Liver (tissue), 3 donors: ENCODE measurements around the gene LOXHD1.

Source experiments
- FOXA1 ChIP-seq: IDR thresholded peaks from 2 replicates; pipeline ENCODE4 v1.6.1; 2016; ENCODE audit warnings: antibody characterized with exemption
- REST ChIP-seq: IDR thresholded peaks from 2 replicates; pipeline ENCODE4 v1.6.1; 2016; ENCODE audit warnings: antibody characterized with exemption, mild to moderate bottlenecking
- SP1 ChIP-seq: IDR thresholded peaks from 2 replicates; pipeline ENCODE4 v1.6.1; 2018; ENCODE audit warnings: antibody characterized with exemption, mild to moderate bottlenecking
- YY1 ChIP-seq: IDR thresholded peaks from 2 replicates; pipeline ENCODE4 v1.6.1; 2016; ENCODE audit warnings: antibody characterized with exemption, mild to moderate bottlenecking
- TF ChIP-seq, protein P1 (sequence below): fragments of 150-350 bp; IDR thresholded peaks from 2 replicates; pipeline ENCODE4 v1.5.1; 2017; ENCODE audit warnings: improper control_type of control experiment, low read depth, low read length; ENCODE audit not compliant: missing input control
- donor health status: healthy.
- donor health status: healthy.

DNA sequence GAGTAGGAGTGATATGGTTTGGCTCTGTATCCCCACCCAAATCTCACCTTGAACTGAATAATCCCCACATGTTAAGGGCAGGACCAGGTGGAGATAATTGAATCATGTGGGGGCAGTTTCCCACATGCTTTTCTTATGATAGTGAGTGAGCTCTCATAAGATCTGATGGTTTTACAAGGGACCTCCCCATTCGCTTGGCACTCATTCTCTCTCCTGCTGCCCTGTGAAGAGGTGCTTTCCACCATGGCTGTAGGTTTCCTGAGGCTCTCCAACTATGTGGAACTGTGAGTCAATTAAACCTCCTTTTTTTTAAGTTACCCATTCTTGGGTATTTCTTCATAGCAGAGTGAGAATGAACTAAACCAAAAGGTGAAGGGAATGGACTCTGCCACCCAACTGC is 207.5 kb downstream of the LOXHD1 start:
- TF ChIP-seq, protein P1, sequence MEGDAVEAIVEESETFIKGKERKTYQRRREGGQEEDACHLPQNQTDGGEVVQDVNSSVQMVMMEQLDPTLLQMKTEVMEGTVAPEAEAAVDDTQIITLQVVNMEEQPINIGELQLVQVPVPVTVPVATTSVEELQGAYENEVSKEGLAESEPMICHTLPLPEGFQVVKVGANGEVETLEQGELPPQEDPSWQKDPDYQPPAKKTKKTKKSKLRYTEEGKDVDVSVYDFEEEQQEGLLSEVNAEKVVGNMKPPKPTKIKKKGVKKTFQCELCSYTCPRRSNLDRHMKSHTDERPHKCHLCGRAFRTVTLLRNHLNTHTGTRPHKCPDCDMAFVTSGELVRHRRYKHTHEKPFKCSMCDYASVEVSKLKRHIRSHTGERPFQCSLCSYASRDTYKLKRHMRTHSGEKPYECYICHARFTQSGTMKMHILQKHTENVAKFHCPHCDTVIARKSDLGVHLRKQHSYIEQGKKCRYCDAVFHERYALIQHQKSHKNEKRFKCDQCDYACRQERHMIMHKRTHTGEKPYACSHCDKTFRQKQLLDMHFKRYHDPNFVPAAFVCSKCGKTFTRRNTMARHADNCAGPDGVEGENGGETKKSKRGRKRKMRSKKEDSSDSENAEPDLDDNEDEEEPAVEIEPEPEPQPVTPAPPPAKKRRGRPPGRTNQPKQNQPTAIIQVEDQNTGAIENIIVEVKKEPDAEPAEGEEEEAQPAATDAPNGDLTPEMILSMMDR: no peak
- TF ChIP-seq FOXA1 (no peak), YY1 (no peak), REST (no peak), SP1 (no peak)
